ENCODE data around the gene COX8C. TPM values are rescaled to one million over a fixed set of nuclear protein-coding genes. Genes with fewer than 3 reads are reported as not detected.

Gene COX8C
- polyA plus RNA-seq, 3 donors: not detected

GRCh38 chr14:93299866-93300265 is 47.1 kb upstream of the COX8C start:
- H3K27me3 Mint-ChIP-seq (ENCODE audit: low read depth in 3 of 3): no peaks in the 10 kb centered on the region
- no CpG with 5 or more reads among the region's 6 CpGs for WGBS (ENCODE audit: insufficient coverage)
- H3K27ac Mint-ChIP-seq: peak overlapping the region in 3 of 7 donors; percentile 26 to 69 (median 59)
- peaks cover 10 to 17% of the 10 kb centered on the region in 2 donors for H3K4me1 ChIP-seq (ENCODE audit: control insufficient read depth in 1 of 2, insufficient read depth in 2 of 2, low read length in 2 of 2)
- no peak overlapping the region for H3K9ac ChIP-seq (ENCODE audit: insufficient read depth, low read length, poor library complexity, severe bottlenecking)
- peaks cover 3 to 11% of the 10 kb centered on the region in 2 donors for H3K36me3 Mint-ChIP-seq
- peaks cover 36% of the 10 kb centered on the region for H3K4me1 Mint-ChIP-seq
- H3K36me3 ChIP-seq (replicated peaks in 1 of 2; ENCODE audit: control insufficient read depth in 1 of 2, insufficient read depth in 2 of 2, low read length in 2 of 2): peaks cover 0 to 4% of the 10 kb centered on the region in 2 donors
- peaks cover 97% of the 10 kb centered on the region for H4K20me1 ChIP-seq (ENCODE audit: insufficient read depth, low read length)
- no peak for DNase-seq
- intact Hi-C loops (cut with micrococcal nuclease): no loop called here
- H3K4me3 Mint-ChIP-seq: no peak overlapping the region
- no peak overlapping the region for H3K4me2 ChIP-seq (replicated peaks; ENCODE audit: extremely low read depth, low read length, poor library complexity, severe bottlenecking)
- TF ChIP-seq, protein P1, sequence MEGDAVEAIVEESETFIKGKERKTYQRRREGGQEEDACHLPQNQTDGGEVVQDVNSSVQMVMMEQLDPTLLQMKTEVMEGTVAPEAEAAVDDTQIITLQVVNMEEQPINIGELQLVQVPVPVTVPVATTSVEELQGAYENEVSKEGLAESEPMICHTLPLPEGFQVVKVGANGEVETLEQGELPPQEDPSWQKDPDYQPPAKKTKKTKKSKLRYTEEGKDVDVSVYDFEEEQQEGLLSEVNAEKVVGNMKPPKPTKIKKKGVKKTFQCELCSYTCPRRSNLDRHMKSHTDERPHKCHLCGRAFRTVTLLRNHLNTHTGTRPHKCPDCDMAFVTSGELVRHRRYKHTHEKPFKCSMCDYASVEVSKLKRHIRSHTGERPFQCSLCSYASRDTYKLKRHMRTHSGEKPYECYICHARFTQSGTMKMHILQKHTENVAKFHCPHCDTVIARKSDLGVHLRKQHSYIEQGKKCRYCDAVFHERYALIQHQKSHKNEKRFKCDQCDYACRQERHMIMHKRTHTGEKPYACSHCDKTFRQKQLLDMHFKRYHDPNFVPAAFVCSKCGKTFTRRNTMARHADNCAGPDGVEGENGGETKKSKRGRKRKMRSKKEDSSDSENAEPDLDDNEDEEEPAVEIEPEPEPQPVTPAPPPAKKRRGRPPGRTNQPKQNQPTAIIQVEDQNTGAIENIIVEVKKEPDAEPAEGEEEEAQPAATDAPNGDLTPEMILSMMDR (IDR thresholded peaks at IDR 0.05): no peak
- peak overlapping the region in 1 of 2 donors; percentile 22 for H3K27ac ChIP-seq (ENCODE audit: low read depth in 1 of 2, low read length in 2 of 2)
- no peaks in the 10 kb centered on the region for H3K9me3 ChIP-seq (replicated peaks in 1 of 2; ENCODE audit: control insufficient read depth in 1 of 2, insufficient read depth in 1 of 2, low read length in 2 of 2)
- no peak overlapping the region for H3K4me3 ChIP-seq (replicated peaks in 1 of 3; ENCODE audit: low read depth in 2 of 3, low read length in 3 of 3)
- peaks cover 76% of the 10 kb centered on the region for H3K79me2 ChIP-seq (ENCODE audit: insufficient read depth, low read length)
- H2AFZ ChIP-seq (ENCODE audit: insufficient read depth, low read depth, low read length, poor library complexity, severe bottlenecking): no peak overlapping the region
- no peaks in the 10 kb centered on the region for H3K9me3 Mint-ChIP-seq
- H3K27me3 ChIP-seq (ENCODE audit: control insufficient read depth in 2 of 2, insufficient read depth in 2 of 2, low read length in 2 of 2): no peaks in the 10 kb centered on the region

DNA sequence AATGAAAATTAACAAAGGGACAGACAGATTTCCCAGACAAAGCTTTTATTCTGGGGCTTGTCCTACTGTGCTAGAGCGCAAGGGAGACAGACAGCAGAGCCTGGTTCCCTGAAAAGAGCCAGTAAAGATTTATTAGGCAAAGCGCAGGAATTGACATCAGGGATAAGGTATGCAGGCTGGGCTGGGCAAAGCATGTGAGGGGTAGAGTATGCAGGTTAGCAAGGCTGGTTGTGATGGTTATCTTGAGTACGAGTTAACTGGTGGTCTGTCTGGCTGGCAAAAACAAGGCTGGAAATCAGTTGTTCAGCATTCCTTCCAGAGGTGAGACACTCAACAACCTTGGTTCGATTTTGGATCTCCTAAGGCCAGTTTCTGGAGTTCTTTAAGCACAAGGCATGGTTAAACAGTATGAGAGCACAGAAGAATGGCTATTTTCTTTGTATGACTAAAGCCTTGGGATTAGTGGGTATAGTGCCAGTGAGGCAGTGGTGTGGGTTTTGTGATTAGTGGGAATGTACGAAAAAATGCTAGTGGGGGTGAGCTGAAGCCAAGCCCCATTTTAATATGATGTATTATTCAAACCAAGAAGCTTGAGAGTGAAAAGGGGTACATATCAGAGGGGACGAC is 45.0 kb upstream of the COX8C start:
- Histone ChIP-seq H2AFZ (ENCODE audit: insufficient read depth, low read depth, low read length, poor library complexity, severe bottlenecking) (no peak overlapping the region), H3K9me3 (replicated peaks in 1 of 2; ENCODE audit: control insufficient read depth in 1 of 2, insufficient read depth in 1 of 2, low read length in 2 of 2) (no peaks in the 10 kb centered on the region), H3K9ac (ENCODE audit: insufficient read depth, low read length, poor library complexity, severe bottlenecking) (no peak overlapping the region), H3K27me3 (ENCODE audit: control insufficient read depth in 2 of 2, insufficient read depth in 2 of 2, low read length in 2 of 2) (no peaks in the 10 kb centered on the region), H4K20me1 (ENCODE audit: insufficient read depth, low read length) (peaks cover 97% of the 10 kb centered on the region), H3K79me2 (ENCODE audit: insufficient read depth, low read length) (peaks cover 77% of the 10 kb centered on the region), H3K4me2 (replicated peaks; ENCODE audit: extremely low read depth, low read length, poor library complexity, severe bottlenecking) (no peak overlapping the region), H3K27ac (ENCODE audit: low read depth in 1 of 2, low read length in 2 of 2) (no peak overlapping the region), H3K4me1 (ENCODE audit: control insufficient read depth in 1 of 2, insufficient read depth in 2 of 2, low read length in 2 of 2) (peaks cover 24 to 30% of the 10 kb centered on the region in 2 donors), H3K36me3 (replicated peaks in 1 of 2; ENCODE audit: control insufficient read depth in 1 of 2, insufficient read depth in 2 of 2, low read length in 2 of 2) (no peaks in the 10 kb centered on the region), H3K4me3 (replicated peaks in 1 of 3; ENCODE audit: low read depth in 2 of 3, low read length in 3 of 3) (no peak overlapping the region)
- Mint-ChIP-seq H3K4me1 (peaks cover 51% of the 10 kb centered on the region), H3K9me3 (no peaks in the 10 kb centered on the region), H3K27ac (peak overlapping the region in 2 of 7 donors; percentile 7 to 16), H3K36me3 (peaks cover 0 to 6% of the 10 kb centered on the region in 2 donors), H3K4me3 (no peak overlapping the region), H3K27me3 (ENCODE audit: low read depth in 3 of 3) (no peaks in the 10 kb centered on the region)
- WGBS (ENCODE audit: insufficient coverage): 96% methylated on average over 4 of the region's 6 CpGs
- DNase-seq: no peak
- intact Hi-C loops (cut with micrococcal nuclease): no loop called here
- TF ChIP-seq, protein P1 (IDR thresholded peaks at IDR 0.05): no peak
